K562 (cell line): ENCODE measurements around the gene GRK3. TPM values are rescaled to one million over a fixed set of nuclear protein-coding genes. Genes with fewer than 3 reads are reported as not detected.

ENCODE experiments used
- CBX5 ChIP-seq: IDR thresholded peaks from 2 replicates; pipeline ENCODE4 v1.6.1; 2014; ENCODE audit warnings: low read depth, borderline replicate concordance
- EP400 ChIP-seq: fragments of 450-650 bp; IDR thresholded peaks from 2 replicates; pipeline ENCODE4 v1.6.1; 2017; ENCODE audit warnings: antibody characterized with exemption, mild to moderate bottlenecking, moderate library complexity
- ETV1 ChIP-seq: fragments of 450-650 bp; conservative IDR thresholded peaks from 2 replicates; pipeline ENCODE4 v1.6.1; 2016; ENCODE audit warnings: missing genetic modification characterization, control low read depth, low read depth, missing compliant biosample characterization
- FOXA3 ChIP-seq, 2 experiments: fragments of 450-650 bp in 1 of 2; sonication (generic) in 1 of 2; formaldehyde crosslinking; IDR thresholded peaks in 1 of 2; conservative IDR thresholded peaks in 1 of 2; 2 replicates each; pipeline versions ENCODE4 v1.4.0 to v1.8.0; 2020 to 2022; ENCODE audit warnings: mild to moderate bottlenecking in 2 of 2, missing genetic modification reagents in 1 of 2
- FOXK1 ChIP-seq: sonication (generic); formaldehyde crosslinking; IDR thresholded peaks from 2 replicates; pipeline ENCODE4 v1.8.0; 2022; ENCODE audit warnings: missing genetic modification reagents, mild to moderate bottlenecking, borderline replicate concordance
- HDAC3 ChIP-seq: fragments of 450-650 bp; IDR thresholded peaks from 2 replicates; pipeline ENCODE4 v1.6.1; 2018; ENCODE audit warnings: borderline replicate concordance, mild to moderate bottlenecking, moderate library complexity; ENCODE audit not compliant: partially characterized antibody
- MXI1 ChIP-seq: IDR thresholded peaks from 2 replicates; pipeline ENCODE4 v1.6.1; 2011; ENCODE audit warnings: low read depth, mild to moderate bottlenecking, improper control_type of control experiment, low read length
- MYC ChIP-seq, 2 experiments: fragments of 250-450 bp in 1 of 2; sonication (Bioruptor Pico) in 1 of 2; IDR thresholded peaks; 2 replicates each; pipeline versions ENCODE4 v1.5.1 to v1.6.1; 2012 to 2021; ENCODE audit warnings: low read depth in 2 of 2, borderline replicate concordance in 1 of 2, improper control_type of control experiment in 1 of 2, low read length in 1 of 2, mild to moderate bottlenecking in 1 of 2, moderate library complexity in 1 of 2
- NR3C1 ChIP-seq: sonication (generic); formaldehyde crosslinking; IDR thresholded peaks from 2 replicates; pipeline ENCODE4 v1.8.1; 2022; ENCODE audit warnings: missing genetic modification reagents
- NUFIP1 ChIP-seq: fragments of 450-650 bp; IDR thresholded peaks from 2 replicates; pipeline ENCODE4 v1.6.1; 2018; ENCODE audit not compliant: partially characterized antibody
- PPARD ChIP-seq: fragments of 250-450 bp; sonication (Bioruptor Pico); IDR thresholded peaks from 2 replicates; pipeline ENCODE4 v1.8.0; 2022; ENCODE audit warnings: inconsistent platforms, mild to moderate bottlenecking, moderate library complexity
- RFX7 ChIP-seq: fragments of 250-450 bp; sonication (Bioruptor Pico); IDR thresholded peaks from 2 replicates; pipeline ENCODE4 v1.5.1; 2021; ENCODE audit warnings: mild to moderate bottlenecking
- SFPQ ChIP-seq: fragments of 200-400 bp; formaldehyde crosslinking; IDR thresholded peaks from 2 replicates; pipeline ENCODE4 v1.6.1; 2017; ENCODE audit warnings: mild to moderate bottlenecking, low read depth, low read length, moderate library complexity
- VEZF1 ChIP-seq: fragments of 200-800 bp; sonication (Bioruptor generic); IDR thresholded peaks from 2 replicates; pipeline ENCODE4 v1.6.1; 2017; ENCODE audit warnings: missing genetic modification characterization, missing compliant biosample characterization
- ZNF280B ChIP-seq: fragments of 250-450 bp; sonication (Bioruptor Pico); IDR thresholded peaks from 2 replicates; pipeline ENCODE4 v1.5.1; 2021; ENCODE audit warnings: mild to moderate bottlenecking
- polyA plus RNA-seq, 8 experiments: library from polyadenylated mRNA; depleted of rRNA in 4 of 8; stranded (reverse) in 5 of 8; unstranded in 3 of 8; fragments of >200 nt; fragmentation: Nextera tagmentation in 2 of 8; fragmentation: Illumina TruSeq in 1 of 8; extraction: Ambion mirVana in 2 of 8; extraction: Trizol in 1 of 8; gene quantifications; 2 replicates each; pipeline versions ENCODE4 v1.2.1 to v1.2.3, GENCODE V29; 2011 to 2014; ENCODE audit warnings: inconsistent platforms in 1 of 8, missing spikeins in 1 of 8
- total RNA-seq, 7 experiments: library from RNA; depleted of rRNA in 6 of 7; stranded (reverse); fragments of >200 nt in 6 of 7; fragmentation: Illumina TruSeq in 2 of 7; extraction: Trizol in 2 of 7; gene quantifications; 2 replicates each; pipeline versions ENCODE4 v1.2.1 to v1.2.3, GENCODE V29; 2011 to 2021; ENCODE audit warnings: low replicate concordance in 1 of 7
- TF ChIP-seq, protein P1 (sequence below): sonication (generic); formaldehyde crosslinking; IDR thresholded peaks from 2 replicates; pipeline ENCODE4 v1.8.0; 2022; ENCODE audit warnings: mild to moderate bottlenecking, missing genetic modification reagents, borderline replicate concordance
- TF ChIP-seq, protein P2 (sequence below): sonication (generic); IDR thresholded peaks from 2 replicates; pipeline ENCODE4 v1.6.1; 2016
- TF ChIP-seq, protein P3 (sequence below): sonication (generic); formaldehyde crosslinking; IDR thresholded peaks from 2 replicates; pipeline ENCODE4 v1.8.0; 2023; ENCODE audit warnings: mild to moderate bottlenecking, missing genetic modification reagents

GRK3 gene
- total and polyA plus RNA-seq, 9 of the 15 experiments (the other 6 are each of a cell fraction or from before 2014, with no cell fraction given), result 1.4 to 7.6 (median 3.6) TPM

DNA sequence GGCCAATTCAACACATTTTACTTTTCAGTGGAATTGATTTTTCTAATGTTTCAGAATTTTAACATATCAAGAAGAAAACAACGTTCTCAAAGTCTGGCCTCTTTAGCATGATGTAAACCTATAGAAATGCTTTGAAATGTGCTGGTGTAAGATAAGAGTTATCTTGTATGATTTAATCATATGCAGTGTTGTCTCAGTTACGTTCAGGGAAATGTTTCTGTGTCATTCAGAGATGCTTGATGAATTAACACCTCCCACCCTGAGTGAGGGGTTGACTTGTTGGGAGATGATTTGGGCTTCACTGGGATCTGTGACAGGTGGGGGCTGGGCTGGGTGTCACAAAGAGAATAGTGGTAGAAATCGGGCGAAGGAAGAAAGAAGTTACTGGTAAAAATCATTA, 161.8 kb downstream of the GRK3 start (continued):
- TF ChIP-seq, protein P1, sequence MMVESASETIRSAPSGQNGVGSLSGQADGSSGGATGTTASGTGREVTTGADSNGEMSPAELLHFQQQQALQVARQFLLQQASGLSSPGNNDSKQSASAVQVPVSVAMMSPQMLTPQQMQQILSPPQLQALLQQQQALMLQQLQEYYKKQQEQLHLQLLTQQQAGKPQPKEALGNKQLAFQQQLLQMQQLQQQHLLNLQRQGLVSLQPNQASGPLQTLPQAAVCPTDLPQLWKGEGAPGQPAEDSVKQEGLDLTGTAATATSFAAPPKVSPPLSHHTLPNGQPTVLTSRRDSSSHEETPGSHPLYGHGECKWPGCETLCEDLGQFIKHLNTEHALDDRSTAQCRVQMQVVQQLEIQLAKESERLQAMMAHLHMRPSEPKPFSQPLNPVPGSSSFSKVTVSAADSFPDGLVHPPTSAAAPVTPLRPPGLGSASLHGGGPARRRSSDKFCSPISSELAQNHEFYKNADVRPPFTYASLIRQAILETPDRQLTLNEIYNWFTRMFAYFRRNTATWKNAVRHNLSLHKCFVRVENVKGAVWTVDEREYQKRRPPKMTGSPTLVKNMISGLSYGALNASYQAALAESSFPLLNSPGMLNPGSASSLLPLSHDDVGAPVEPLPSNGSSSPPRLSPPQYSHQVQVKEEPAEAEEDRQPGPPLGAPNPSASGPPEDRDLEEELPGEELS, result no peak
- TF ChIP-seq ETV1 (tag), result no peak
- no peak for TF ChIP-seq RFX7 (CRISPR knock-in tag)
- no peak for TF ChIP-seq ZNF280B (CRISPR knock-in tag)
- no peak for TF ChIP-seq SFPQ
- TF ChIP-seq, protein P2, sequence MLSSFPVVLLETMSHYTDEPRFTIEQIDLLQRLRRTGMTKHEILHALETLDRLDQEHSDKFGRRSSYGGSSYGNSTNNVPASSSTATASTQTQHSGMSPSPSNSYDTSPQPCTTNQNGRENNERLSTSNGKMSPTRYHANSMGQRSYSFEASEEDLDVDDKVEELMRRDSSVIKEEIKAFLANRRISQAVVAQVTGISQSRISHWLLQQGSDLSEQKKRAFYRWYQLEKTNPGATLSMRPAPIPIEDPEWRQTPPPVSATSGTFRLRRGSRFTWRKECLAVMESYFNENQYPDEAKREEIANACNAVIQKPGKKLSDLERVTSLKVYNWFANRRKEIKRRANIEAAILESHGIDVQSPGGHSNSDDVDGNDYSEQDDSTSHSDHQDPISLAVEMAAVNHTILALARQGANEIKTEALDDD, result peak; percentile 40; the same call in 1 of the 2 replicates
- TF ChIP-seq EP400, result peak; percentile 67
- TF ChIP-seq MYC (IDR thresholded peaks at IDR 0.05; ENCODE audit: low read depth, low read length), result peak; percentile 14; the same call in 1 of the 2 replicates
- TF ChIP-seq MYC (CRISPR knock-in tag; IDR thresholded peaks at IDR 0.05; ENCODE audit: borderline replicate concordance, low read depth), result no peak
- TF ChIP-seq PPARD (CRISPR knock-in tag), result no peak
- TF ChIP-seq HDAC3, result peak; percentile 71
- TF ChIP-seq, protein P3, sequence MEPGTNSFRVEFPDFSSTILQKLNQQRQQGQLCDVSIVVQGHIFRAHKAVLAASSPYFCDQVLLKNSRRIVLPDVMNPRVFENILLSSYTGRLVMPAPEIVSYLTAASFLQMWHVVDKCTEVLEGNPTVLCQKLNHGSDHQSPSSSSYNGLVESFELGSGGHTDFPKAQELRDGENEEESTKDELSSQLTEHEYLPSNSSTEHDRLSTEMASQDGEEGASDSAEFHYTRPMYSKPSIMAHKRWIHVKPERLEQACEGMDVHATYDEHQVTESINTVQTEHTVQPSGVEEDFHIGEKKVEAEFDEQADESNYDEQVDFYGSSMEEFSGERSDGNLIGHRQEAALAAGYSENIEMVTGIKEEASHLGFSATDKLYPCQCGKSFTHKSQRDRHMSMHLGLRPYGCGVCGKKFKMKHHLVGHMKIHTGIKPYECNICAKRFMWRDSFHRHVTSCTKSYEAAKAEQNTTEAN (CRISPR knock-in tag), result no peak
- no peak for TF ChIP-seq MXI1
- no peak for TF ChIP-seq FOXK1 (CRISPR knock-in tag)
- TF ChIP-seq FOXA3 (CRISPR knock-in tag; conservative IDR thresholded peaks at IDR 0.05 in 1 of 2, IDR thresholded peaks at IDR 0.05 in 1 of 2), result peak in 1 of 2 experiments; percentile 44; a peak in 1 of 4 replicates
- TF ChIP-seq NUFIP1, result no peak
- TF ChIP-seq VEZF1 (CRISPR knock-in tag), result peak; percentile 27; the same call in 1 of the 2 replicates
- TF ChIP-seq CBX5, result no peak
- TF ChIP-seq NR3C1, result no peak
